ENCODE results near the gene HOOK2.
"Not testable (repeated sequence)": the region's sequence is repeated elsewhere in the genome, so short reads cannot be mapped to it uniquely, and the experiment has no call there.

The HOOK2 gene, protein sequence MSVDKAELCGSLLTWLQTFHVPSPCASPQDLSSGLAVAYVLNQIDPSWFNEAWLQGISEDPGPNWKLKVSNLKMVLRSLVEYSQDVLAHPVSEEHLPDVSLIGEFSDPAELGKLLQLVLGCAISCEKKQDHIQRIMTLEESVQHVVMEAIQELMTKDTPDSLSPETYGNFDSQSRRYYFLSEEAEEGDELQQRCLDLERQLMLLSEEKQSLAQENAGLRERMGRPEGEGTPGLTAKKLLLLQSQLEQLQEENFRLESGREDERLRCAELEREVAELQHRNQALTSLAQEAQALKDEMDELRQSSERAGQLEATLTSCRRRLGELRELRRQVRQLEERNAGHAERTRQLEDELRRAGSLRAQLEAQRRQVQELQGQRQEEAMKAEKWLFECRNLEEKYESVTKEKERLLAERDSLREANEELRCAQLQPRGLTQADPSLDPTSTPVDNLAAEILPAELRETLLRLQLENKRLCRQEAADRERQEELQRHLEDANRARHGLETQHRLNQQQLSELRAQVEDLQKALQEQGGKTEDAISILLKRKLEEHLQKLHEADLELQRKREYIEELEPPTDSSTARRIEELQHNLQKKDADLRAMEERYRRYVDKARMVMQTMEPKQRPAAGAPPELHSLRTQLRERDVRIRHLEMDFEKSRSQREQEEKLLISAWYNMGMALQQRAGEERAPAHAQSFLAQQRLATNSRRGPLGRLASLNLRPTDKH

DNA sequence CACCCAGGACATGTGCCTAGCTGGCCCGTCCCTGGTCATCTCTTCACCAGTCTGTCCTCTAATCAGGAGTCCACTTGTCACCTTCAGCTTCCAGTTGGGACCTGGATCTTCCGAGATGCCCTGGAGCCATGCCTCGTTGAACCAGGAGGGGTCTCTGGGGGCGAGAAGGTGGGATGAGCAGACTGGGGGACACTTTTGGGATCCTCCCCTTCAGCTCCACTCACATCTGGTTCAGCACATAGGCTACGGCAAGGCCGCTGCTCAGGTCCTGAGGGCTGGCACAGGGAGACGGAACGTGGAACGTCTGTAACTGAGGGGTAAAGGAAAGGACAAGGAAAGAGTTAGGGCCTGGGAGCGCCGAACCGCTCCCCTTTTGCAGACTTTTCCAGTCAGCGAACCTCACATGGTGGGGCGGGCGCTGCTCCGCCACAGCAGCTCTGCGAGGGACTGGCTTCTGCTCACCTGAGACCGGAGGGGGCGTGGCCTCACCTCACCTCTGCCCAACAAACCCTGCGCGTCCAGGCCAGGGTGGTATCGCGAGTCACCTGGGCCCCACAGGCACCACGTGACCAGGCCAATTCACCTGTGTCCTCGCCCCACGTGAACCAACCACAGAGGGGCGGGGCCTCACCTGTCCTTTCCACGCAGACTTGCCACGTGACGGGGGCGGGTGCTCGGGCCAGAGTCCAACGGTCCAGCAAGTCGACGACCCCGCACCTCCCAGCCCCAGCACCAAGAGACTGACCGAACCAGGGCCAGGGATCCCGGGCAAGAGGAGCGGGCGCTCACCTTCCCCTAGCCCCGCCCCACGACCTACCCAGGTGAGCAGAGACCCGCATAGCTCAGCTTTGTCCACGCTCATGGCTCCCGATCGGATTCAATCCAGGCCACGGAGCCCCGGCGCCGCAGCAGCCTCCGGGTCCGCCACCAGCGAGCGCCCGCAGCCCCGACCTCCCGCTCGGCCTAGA, at the start of gene HOOK2:
HOOK2 (minus strand) TSS at position 965 of the 968 bp plus-strand sequence; CDS start at position 862, 103 bp downstream.
- DNase-seq (ENCODE audit: low read depth), result peak; percentile 40

DNA sequence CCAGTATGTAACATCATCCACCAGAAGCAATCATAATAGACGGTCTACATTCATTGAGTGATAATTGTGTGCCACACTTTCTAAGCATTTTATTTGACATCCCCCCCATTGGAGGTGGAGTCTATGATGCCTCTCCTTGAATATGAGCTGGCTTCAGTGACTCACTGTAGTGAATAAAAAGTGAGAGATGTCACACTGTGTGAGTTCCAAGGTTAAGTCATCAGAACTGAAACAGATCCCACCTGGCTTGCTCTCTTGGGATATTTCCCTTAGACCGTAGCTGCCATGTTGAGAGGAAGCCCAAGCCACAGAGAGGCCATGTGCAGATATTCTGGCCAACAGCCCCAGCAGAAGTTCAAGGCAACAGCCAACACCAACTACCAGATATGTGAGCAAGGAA, 46.4 kb upstream of the HOOK2 start:
- DNase-seq (ENCODE audit: low read depth), result no peak

DNA sequence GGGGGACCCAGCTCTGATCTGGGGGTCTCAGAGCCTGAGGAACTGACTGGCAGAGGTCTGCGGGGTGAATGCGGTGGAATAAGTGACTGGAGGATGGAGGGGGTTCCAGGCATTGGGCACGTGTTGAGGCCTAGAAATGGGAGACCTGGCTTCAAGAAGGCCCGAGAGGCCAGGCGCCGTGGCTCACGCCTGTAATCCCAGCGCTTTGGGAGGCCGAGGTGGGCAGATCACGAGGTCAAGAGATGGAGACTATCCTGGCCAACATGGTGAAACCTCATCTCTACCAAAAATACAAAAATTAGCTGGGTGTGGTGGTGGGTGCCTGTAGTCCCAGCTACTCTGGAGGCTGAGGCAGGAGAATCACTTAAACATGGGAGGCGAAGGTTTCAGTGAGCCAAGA, 42.5 kb upstream of the HOOK2 start:
- not testable (repeated sequence) for DNase-seq (ENCODE audit: low read depth)

DNA sequence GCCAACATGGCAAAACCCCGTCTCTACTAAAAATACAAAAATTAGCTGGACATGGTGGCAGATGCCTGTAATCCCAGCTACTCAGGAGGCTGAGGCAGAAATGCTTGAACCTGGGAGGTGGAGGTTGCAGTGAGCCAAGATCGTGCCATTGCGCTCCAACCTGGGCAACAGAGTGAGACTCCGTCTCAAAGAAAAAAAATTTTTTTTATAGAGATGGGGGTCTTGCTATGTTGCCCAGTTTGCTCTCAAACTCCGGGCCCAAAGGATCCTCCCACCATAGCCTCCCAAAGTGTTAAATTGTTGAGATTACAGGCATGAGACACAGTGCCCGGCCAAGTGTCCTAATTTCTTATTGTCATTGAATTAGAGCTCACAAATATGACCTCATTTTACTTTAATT, 41.8 kb upstream of the HOOK2 start:
- DNase-seq (ENCODE audit: low read depth), result not testable (repeated sequence)

DNA sequence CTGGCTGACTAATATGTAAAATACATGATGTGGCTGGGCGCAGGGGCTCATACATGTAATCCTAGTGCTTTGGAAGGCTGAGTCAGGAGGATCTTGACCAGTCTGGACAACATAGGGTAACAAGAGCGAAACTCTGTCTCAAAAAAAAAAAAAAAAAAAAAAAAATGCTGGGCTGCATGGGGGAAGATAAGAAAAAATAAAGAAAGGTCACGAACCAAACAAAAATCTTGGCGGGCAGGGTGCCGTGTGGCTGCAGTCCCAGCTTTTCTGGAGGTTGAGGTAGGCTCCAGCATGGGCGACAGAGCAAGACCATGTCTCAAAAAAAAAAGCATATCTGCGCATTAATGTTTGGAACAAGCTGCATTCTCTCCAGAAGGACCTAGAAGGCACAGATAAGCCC, 39.7 kb upstream of the HOOK2 start:
- no peak for DNase-seq (ENCODE audit: low read depth)

DNA sequence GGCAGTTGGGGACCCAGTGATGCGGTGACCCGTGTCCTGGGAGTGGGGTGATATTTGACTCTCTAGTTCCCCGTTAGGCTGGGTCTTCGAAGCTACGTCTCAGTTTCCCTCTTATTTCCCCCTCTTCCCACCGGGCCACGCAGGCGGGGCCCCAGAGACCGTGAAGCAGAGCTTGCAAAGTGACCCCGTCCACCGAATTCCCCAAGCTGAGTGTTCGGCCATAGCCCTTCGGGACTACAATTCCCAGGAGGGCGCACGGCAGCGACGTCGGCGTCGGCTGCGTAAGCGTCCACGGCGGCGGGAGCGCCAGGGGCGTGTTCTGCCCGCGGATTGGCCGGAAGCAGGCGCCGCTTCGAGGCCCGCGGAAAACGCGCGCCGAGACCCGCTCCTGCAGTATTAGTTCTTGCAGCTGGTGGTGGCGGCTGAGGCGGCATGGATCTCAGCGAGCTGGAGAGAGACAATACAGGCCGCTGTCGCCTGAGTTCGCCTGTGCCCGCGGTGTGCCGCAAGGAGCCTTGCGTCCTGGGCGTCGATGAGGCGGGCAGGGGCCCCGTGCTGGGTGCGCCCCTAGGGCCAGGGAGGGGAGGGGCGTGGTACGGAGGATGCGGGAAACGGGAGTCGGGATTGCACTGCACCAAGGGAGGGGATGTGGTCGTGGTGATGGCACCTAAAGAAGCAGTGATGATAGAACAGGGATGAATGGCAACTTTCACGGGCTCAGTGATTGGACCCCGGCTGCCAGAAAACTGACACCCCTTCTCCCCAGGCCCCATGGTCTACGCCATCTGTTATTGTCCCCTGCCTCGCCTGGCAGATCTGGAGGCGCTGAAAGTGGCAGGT, 31.1 kb upstream of the HOOK2 start, which contains the start of gene RNASEH2A:
RNASEH2A (plus strand) TSS at position 343 of the 840 bp plus-strand sequence; CDS start at position 433, 90 bp downstream.
- DNase-seq (ENCODE audit: low read depth), result peak; percentile 75

DNA sequence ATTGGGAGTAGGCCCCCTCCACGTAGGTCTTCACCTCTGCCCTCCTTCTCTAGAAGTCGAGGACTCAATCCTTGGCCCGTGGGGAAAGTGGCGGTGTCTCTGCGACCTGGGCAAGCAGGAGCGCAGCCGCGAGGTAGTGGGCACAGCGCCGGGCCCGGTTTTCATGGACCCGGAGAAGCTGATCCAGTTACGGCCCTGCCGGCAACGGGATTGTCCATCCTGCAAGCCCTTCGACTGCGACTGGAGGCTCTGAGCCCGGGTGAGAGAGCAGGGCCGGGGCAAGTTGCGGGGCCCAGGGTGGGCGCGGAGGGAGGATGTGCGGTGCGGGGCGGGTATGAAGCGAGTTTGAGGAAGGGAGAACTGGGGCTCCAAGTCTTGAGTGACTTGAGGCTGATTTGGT, 28.7 kb upstream of the HOOK2 start:
- DNase-seq (ENCODE audit: low read depth), result no peak

DNA sequence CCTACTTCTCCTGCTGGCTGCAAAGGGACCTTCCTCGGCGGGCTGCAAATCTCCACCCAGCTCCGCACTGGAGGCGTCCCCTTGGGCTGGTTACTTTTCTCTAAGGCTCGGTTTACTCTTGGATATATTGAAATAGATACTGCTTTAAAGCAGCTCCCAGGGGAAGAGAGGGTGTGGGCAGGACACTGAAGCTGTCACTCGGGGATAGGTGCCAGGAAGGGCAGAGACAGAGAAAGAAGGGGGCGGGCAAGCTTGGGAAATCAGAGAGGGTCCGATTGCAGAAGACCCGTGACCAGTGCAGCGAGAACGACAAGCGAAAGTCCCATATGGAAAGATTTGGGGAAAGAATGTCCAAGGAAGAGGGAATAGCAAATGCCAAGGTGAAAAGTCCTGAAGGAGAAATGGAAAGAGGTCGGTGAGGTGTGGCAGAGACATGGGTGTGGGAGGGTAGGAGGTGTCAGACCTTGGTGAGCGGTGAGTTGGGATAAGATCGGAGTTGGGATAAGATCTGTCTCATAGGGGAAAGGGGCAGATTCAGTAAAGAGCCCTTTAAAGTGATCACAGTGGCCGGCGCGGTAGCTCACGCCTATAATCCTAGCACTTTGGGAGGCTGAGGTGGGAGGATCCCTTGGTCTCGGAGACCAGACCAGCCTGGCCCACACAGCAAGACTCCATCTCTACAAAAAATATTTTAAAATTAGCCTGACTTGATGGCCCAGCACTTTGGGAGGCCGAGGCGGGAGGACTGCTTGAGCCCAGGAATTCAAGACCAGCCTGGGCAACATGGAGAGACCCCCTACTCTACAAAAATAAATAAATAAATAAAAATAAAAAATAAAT, 27.1 kb upstream of the HOOK2 start:
- DNase-seq (ENCODE audit: low read depth), result no peak

DNA sequence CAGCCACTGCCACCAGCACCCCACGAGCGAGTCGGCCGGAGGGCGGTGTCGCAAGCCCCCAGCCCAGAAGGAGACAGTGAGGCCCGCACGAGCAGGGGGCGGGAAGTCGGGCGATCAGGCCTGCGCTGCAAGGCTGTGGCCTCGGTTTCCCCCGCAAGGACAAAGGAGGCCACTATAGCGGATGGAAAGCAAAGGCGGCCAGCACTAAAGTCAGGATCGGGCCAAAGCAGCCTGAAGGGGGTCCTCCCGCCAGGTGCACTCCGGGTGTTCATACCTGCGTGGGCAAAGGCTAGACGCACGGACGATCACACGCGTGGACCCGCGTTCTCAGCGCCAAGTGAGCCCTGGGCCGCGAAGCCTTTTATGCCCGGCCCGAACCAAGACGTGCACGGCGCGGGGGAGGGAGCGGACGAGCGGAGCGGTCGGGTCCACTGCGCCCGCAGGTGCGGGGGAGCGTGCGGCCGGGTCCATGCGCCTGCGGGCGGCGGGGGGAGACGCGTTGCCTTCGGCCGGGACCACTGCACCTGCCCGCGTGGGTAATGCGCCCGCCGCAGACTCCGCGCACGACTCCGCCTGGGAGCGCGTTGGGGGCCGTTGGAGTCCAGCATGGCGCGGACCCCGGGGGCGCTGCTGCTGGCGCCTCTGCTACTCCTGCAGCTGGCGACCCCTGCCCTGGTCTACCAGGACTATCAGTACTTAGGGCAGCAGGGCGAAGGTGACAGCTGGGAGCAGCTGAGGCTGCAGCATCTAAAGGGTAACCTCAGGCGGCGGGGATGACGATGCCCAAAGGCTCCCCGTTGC, 26.3 kb upstream of the HOOK2 start, which contains the start of the genes PRDX2 and THSD8:
PRDX2 (minus strand) TSS at position 335 of the 801 bp plus-strand sequence. CDS start 539 bp downstream, outside the sequence.
THSD8 (plus strand) TSS at position 604 of the 801 bp plus-strand sequence; CDS start at position 607, 3 bp downstream.
- DNase-seq (ENCODE audit: low read depth), result peak; percentile 54

DNA sequence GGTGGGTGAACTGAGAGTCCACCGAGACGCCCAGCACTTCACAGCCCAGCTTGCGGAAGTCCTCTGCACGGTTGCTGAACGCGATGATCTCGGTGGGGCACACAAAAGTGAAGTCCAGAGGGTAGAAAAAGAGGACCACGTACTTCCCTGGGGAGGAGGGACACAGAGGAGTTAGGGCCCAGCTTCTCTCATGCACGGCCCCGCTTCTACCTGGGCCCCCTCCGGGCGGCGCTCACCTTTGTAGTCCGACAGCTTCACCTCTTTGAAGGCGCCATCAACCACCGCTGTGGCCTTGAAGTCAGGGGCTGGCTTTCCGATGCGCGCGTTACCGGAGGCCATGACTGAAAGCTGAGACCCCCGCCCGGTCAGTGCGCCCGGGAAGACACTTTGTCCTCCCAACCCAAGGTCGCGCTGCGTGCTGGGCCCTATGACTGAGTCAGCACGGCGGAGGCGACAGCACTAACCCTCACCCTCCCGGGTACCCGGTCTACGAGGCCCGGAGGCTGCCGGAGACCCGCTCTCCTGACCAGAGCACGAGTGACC, 25.6 kb upstream of the HOOK2 start:
- no peak for DNase-seq (ENCODE audit: low read depth)

DNA sequence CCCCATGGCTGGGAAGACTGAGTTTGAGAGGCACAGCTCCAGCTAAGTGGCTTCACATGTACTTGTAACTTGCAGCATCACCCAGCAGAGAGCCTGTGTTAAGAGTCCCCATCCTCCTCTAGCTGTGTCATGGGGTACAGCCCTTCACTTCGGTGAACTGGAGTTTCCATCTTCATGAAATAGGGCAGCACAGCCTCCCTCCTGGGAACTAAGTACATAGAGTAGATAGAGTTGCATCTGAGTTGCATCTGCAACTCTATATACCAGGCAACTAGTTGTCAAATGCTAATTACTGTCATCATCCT, 25.1 kb upstream of the HOOK2 start:
- DNase-seq (ENCODE audit: low read depth), result no peak

DNA sequence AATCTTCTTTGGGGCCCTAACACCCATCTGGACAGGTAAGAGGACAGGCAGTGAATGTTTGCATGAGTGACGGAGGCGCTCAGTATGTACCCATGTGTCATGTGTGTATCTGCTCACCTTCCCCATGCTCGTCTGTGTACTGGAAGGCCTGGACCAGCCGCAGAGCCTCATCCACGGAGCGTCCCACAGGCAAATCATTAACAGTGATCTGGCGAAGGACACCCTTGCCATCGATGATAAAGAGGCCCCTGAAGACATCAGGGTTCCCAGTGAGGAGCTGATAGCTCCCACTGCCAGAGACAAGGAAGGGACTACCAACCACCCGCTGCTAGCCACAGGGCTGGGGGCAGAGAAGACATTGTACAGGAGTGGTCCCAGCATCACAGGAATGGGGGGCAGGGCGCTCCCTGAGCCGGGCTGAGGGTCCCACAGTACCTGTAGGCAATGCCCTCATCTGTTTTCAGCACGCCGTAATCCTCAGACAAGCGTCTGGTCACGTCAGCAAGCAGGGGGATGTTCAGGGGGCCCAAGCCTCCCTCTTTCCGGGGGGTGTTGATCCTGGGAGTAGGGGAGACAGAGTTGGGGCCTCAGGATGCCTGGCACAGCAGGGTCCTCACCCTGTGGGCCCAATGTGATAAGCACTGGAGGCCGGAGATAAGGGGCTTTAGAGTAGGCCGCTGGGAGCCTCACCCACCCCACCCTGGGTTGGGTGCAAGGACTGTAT, 24.6 kb upstream of the HOOK2 start:
- no peak for DNase-seq (ENCODE audit: low read depth)

DNA sequence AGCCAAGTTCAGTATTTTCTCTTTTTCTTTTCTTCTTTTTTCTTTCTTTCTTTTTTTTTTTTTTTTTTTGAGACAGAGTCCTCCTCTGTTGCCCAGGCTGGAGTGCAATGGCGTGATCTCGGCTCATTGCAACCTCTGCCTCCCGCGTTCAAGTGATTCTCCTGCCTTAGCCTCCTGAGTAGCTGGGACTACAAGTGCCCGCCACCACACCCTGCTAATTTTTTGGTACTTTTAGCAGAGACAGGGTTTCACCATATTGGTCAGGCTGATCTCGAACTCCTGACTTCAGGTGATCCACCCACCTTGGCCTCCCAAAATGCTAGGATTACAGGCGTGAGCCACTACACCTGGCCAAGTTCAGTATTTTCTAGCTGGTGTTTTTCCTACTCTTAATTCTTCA, 22.3 kb upstream of the HOOK2 start:
- not testable (repeated sequence) for DNase-seq (ENCODE audit: low read depth)

DNA sequence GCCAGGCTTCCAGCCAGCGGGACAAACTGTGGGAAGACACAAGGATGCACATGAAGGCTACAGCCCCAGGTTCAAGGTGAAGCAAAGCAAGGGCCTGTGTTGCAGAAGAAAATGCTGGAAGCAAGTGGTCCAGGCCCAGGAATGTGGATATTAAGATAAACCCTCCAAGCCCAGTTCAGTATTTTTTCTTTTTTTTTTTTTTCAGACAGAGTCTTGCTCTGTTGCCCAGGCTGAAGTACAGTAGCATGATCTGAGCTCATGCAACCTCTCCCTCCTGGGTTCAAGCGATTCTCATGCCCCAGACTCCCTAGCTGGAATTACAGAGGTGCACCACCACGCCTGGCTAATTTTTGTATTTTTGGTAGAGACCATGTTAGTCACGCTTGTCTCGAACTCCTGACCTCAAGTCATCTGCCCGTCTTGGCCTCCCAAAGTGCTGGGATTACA, 21.8 kb upstream of the HOOK2 start:
- no peak for DNase-seq (ENCODE audit: low read depth)

DNA sequence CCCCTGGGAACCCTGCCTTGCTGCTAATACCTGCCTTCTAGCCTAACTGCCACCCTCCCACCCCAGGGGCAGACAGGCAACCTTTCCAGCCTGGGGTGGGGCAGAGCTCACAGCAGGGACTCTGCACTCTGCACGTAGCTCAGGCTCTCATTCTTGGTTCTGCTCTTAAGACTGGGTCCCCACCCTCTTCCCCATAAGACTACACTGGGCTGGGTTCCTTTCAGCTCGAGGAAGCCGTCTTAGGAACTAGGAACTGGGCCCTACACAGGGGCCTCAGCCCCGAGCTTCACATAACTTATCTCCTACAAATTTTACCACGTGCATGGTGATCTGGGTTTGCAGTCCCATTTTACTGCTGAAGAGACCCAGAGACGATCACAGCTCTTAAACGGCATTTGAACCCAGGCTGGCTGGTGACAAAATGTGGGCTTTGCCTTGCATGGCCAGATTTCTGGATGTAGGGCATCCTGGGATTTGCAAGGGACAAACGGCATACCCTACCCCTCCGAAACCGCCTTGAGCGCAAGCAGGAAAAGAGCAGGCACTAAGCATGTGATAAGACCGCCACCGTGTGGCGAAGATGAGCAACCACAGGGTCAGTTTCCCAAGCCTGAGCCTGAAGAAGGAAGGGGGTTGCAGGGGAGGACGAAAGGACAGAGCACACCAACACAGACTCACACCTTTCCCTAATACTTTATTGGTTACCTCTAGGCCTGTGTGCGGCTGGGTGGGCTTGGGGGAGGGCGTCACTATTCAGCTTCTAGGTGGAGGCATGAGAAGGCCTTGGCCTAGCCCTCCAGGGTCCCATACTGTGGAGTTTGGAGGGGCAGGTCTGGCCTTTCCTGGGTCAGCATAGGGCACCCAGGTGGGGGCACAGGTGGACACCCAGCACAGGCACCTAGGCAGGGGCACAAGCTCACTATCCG, 21.1 kb upstream of the HOOK2 start:
- DNase-seq (ENCODE audit: low read depth), result peak; percentile 52

DNA sequence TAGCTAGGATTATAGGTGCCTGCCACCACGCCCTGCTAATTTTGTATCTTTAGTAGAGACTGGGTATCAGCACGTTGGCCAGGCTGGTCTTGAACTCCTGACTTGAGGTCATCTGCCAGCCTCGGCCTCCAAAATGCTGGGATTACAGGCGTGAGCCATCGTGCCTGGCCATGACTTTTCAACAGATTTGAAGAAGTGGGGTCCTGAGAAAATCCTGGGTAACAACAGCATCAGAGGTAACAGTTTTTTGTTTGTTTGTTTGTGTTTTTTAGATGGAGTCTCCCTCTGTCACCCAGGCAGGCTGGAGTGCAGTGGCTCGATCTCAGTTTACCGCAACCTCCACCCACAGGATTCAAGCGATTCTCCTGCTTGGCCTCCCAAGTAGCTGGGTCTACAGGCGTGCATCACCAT, 19.6 kb upstream of the HOOK2 start:
- no peak for DNase-seq (ENCODE audit: low read depth)
